Measurements from ENCODE around the gene PSMD8.

GRCh38 chr19:38389957-38390924 is 15.9 kb downstream of the PSMD8 start:
- TF ChIP-seq, protein P1, sequence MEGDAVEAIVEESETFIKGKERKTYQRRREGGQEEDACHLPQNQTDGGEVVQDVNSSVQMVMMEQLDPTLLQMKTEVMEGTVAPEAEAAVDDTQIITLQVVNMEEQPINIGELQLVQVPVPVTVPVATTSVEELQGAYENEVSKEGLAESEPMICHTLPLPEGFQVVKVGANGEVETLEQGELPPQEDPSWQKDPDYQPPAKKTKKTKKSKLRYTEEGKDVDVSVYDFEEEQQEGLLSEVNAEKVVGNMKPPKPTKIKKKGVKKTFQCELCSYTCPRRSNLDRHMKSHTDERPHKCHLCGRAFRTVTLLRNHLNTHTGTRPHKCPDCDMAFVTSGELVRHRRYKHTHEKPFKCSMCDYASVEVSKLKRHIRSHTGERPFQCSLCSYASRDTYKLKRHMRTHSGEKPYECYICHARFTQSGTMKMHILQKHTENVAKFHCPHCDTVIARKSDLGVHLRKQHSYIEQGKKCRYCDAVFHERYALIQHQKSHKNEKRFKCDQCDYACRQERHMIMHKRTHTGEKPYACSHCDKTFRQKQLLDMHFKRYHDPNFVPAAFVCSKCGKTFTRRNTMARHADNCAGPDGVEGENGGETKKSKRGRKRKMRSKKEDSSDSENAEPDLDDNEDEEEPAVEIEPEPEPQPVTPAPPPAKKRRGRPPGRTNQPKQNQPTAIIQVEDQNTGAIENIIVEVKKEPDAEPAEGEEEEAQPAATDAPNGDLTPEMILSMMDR (IDR thresholded peaks at IDR 0.05) = no peak
- TF ChIP-seq POLR2A (IDR thresholded peaks at IDR 0.05) = no peak

Data from transverse colon (tissue), 3 donors.